Stimulated activated CD4-positive, alpha-beta T cell treated with anti-CD3 and anti-CD28 coated beads, Interleukin-4, amount 100 ng/mL, for 48 hours (primary cell): Measurements from ENCODE around the gene ERMAP.
"Not testable (repeated sequence)": the region's sequence is repeated elsewhere in the genome, so short reads cannot be mapped to it uniquely, and the experiment has no call there.

Experiments used
- DNase-seq, 2 donors: peaks; one replicate each; pipeline ENCODE4 v3.0.0-alpha.2; 2020; ENCODE audit warnings: low read depth in 2 of 2

The ERMAP gene

GRCh38 chr1:42873108-42873507, 56.2 kb downstream of the ERMAP start:
- DNase-seq = not testable (repeated sequence)

GRCh38 chr1:42873670-42874069, 56.7 kb downstream of the ERMAP start:
- DNase-seq = no peak

- DNase-seq = no peak
Measured at GRCh38 chr1:42876009-42876408, 59.1 kb downstream of the ERMAP start.

GRCh38 chr1:42877380-42877779, 60.5 kb downstream of the ERMAP start:
- DNase-seq = no peak

- DNase-seq = no peak
Measured at GRCh38 chr1:42880384-42880783, 63.5 kb downstream of the ERMAP start.

- no peak for DNase-seq
Measured at GRCh38 chr1:42886046-42886739, 69.3 kb downstream of the ERMAP start.

GRCh38 chr1:42886800-42887199, 69.9 kb downstream of the ERMAP start:
- DNase-seq = no peak

- DNase-seq = no peak
Measured at GRCh38 chr1:42887366-42887765, 70.4 kb downstream of the ERMAP start.

GRCh38 chr1:42888013-42888633, 71.2 kb downstream of the ERMAP start:
- DNase-seq = no peak

GRCh38 chr1:42889264-42889663, 72.3 kb downstream of the ERMAP start:
- no peak for DNase-seq

GRCh38 chr1:42891465-42892138, 74.7 kb downstream of the ERMAP start:
- no peak for DNase-seq
